HFFc6 (cell line): ENCODE results near the gene BEND3. TPM values are rescaled to one million over a fixed set of nuclear protein-coding genes. Genes with fewer than 3 reads are reported as not detected.
"Not testable (repeated sequence)": the region's sequence is repeated elsewhere in the genome, so short reads cannot be mapped to it uniquely, and the experiment has no call there.

ENCODE experiments used
- DNase-seq: peaks from one replicate; pipeline ENCODE4 v3.0.0-alpha.2; 2018
- H3K27ac Mint-ChIP-seq: 2 replicates; pipeline ENCODE4 v1.8.0; 2020; ENCODE audit warnings: mild to moderate bottlenecking, mixed read lengths
- H3K27me3 Mint-ChIP-seq: 2 replicates; pipeline ENCODE4 v1.8.0; 2021; ENCODE audit warnings: mild to moderate bottlenecking, moderate library complexity, mixed read lengths; ENCODE audit not compliant: insufficient read depth
- H3K36me3 Mint-ChIP-seq: 2 replicates; pipeline ENCODE4 v1.8.0; 2021; ENCODE audit warnings: low read depth, mixed read lengths
- H3K4me1 Mint-ChIP-seq: 2 replicates; pipeline ENCODE4 v1.8.0; 2020; ENCODE audit warnings: low read depth, mixed read lengths
- H3K4me3 Mint-ChIP-seq: 2 replicates; pipeline ENCODE4 v1.8.0; 2020; ENCODE audit warnings: mild to moderate bottlenecking, moderate library complexity, mixed read lengths
- H3K9me3 Mint-ChIP-seq: 2 replicates; pipeline ENCODE4 v1.8.0; 2020; ENCODE audit warnings: mild to moderate bottlenecking, mixed read lengths
- long read RNA-seq: library from polyadenylated mRNA; unstranded; transcript quantifications from one replicate; pipeline ENCODE4 v2.0.0, GENCODE V29; 2019
- total RNA-seq, 6 experiments: library from RNA; stranded (reverse); fragmentation: NEBNext Ultra II Directional; extraction: Animal tissue kit (Norgen Biotek cat#: 25700); gene quantifications; 2 replicates in 1 of 6; 3 replicates in 5 of 6; pipeline ENCODE4 v1.2.3, GENCODE V29; 2021
- TF ChIP-seq, protein P1 (sequence below): fragments of 200-600 bp; sonication (generic); IDR thresholded peaks from 2 replicates; pipeline ENCODE4 v1.5.0; 2021; ENCODE audit warnings: antibody characterized with exemption, mild to moderate bottlenecking

Gene BEND3
- total RNA-seq: 1 to 10 TPM; 1.9 to 2.3 (median 2.1) TPM
- long read RNA-seq, partial matches to known transcripts: 0 of 1 reads
- long read RNA-seq, other reads (novel, unspliced or antisense): 1 of 1 reads

DNA sequence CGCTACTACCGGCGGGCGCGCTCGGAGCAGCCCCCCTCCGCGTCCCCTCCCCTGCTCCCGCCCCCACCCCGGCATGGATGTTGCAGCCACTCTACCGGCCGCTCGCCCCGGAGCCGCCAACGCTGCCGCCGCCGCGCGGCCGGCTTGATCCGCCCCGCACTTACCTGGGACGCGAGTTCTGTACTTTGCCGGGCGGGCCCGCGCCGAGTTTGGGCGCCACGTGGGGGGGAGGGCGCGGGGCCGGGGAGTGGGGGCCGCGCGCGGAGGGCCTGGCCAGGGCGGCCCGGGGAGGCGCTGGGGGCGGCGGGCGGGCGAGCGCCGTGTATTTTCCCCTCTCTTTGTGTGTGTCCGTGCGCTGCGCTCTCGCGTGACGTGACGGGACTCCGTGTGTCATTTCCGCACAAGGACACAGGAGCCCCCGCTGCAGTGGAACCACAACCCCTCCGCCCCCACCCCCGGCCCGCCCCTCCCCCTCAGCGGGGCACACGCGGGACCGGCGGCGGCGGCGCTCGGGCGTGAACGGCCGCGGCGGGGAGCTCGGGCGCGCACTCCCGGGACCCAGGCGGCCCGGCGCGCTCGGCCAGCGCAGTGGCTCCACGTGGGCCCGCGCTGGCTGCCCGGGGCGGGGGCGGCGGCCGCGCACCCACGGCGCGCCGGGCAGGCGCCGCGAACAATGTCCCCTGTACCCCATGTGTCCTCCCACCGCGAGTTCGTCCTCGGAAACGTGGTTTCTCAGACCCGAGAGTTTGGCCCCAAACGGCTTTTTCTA is at the start of gene BEND3:
Gene BEND3 (minus strand): TSS at position 590 of the 769 bp plus-strand sequence. CDS start 16,230 bp downstream, outside the sequence.
- DNase-seq: no peak
- Mint-ChIP-seq H3K36me3 (no peaks in the 10 kb centered on the region), H3K4me1 (peaks cover 10% of the 10 kb centered on the region), H3K4me3 (peak within 1 kb of the TSS; percentile 86), H3K27me3 (peaks cover 5% of the 10 kb centered on the region; the same call in 1 of the 2 replicates), H3K9me3 (no peaks in the 10 kb centered on the region), H3K27ac (peak within 1 kb of the TSS; percentile 31; the same call in 1 of the 2 replicates)
- TF ChIP-seq, protein P1, sequence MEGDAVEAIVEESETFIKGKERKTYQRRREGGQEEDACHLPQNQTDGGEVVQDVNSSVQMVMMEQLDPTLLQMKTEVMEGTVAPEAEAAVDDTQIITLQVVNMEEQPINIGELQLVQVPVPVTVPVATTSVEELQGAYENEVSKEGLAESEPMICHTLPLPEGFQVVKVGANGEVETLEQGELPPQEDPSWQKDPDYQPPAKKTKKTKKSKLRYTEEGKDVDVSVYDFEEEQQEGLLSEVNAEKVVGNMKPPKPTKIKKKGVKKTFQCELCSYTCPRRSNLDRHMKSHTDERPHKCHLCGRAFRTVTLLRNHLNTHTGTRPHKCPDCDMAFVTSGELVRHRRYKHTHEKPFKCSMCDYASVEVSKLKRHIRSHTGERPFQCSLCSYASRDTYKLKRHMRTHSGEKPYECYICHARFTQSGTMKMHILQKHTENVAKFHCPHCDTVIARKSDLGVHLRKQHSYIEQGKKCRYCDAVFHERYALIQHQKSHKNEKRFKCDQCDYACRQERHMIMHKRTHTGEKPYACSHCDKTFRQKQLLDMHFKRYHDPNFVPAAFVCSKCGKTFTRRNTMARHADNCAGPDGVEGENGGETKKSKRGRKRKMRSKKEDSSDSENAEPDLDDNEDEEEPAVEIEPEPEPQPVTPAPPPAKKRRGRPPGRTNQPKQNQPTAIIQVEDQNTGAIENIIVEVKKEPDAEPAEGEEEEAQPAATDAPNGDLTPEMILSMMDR: no peak

DNA sequence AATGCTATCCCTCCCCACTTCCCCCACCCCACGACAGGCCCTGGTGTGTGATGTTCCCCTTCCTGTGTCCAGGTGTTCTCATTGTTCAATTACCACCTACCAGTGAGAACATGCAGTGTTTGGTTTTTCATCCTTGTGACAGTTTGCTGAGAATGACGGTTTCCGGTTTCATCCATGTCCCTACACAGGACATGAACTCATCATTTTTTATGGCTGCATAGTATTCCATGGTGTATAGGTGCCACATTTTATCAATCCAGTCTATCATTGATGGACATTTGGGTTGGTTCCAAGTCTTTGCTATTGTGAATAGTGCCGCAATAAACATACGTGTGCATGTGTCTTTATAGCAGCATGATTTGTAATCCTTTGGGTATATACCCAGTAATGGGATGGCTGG is 49.0 kb upstream of the BEND3 start:
- H3K4me3 Mint-ChIP-seq, H3K4me1 Mint-ChIP-seq, H3K27me3 Mint-ChIP-seq, H3K36me3 Mint-ChIP-seq, DNase-seq, H3K27ac Mint-ChIP-seq, H3K9me3 Mint-ChIP-seq: not testable (repeated sequence)

DNA sequence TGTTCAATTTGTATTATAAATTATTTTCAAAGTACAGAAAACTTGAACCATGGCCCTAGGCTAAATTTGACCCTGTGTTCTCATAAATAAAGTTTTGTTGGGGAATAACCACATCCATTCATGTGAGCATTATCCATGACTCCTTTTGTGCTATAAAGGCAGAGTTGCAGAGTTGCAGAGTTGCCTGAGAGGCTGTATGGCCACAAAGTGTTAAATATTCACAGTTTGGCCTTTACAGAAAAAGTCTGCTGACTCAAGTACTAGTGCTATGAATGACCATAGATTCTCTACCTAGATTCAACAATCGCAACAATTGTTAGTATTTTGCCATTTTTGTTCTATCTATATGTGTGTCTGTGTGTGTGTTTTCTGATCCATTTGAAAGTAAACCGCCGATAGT is 46.2 kb upstream of the BEND3 start:
- TF ChIP-seq, protein P1: no peak
- H3K27ac Mint-ChIP-seq: no peak overlapping the region
- no peaks in the 10 kb centered on the region for H3K4me1 Mint-ChIP-seq
- no peaks in the 10 kb centered on the region for H3K27me3 Mint-ChIP-seq
- H3K9me3 Mint-ChIP-seq: no peaks in the 10 kb centered on the region
- no peak overlapping the region for H3K4me3 Mint-ChIP-seq
- no peaks in the 10 kb centered on the region for H3K36me3 Mint-ChIP-seq
- DNase-seq: no peak

DNA sequence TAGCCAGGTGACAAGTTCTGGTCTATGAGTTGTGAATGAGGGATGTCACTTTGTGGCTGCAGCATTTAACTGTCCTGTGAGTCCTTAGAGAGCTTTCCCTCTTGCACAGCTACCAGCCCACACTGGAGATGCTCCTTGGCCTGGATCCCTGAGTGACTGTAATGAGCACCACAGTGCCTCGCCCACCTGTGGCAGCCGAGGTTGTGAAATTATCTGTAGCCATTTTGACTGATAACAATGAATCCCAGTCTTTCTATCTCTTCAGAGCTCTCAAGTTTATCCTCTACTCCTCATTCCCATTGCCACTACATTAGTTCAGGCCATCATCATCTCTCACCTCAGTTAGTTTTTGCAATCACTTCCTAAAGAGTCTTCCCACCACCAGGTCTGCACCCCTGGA is 41.3 kb upstream of the BEND3 start:
- H3K9me3 Mint-ChIP-seq: no peaks in the 10 kb centered on the region
- peaks cover 5% of the 10 kb centered on the region; the same call in 1 of the 2 replicates for H3K4me1 Mint-ChIP-seq
- no peaks in the 10 kb centered on the region for H3K36me3 Mint-ChIP-seq
- H3K27ac Mint-ChIP-seq: no peak overlapping the region
- TF ChIP-seq, protein P1: no peak
- H3K27me3 Mint-ChIP-seq: no peaks in the 10 kb centered on the region; the same call in 1 of the 2 replicates
- H3K4me3 Mint-ChIP-seq: no peak overlapping the region
- no peak for DNase-seq

DNA sequence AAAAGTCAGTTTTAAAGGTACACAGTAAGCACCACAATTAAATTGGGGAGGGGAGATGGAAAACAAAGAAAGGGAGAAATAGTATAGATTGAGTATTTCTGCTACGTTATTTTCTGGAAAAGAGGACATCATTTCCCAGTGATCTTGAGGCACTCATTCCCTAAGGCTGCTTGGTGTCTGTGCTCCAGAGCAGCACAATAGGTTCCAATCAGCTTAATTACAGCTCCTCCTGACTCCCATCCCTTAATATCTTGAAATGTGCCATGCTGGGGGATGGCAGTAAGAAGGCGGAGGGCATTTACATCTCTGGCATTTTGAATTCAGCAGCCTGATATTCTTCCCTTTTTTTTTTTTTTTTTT is 39.5 kb upstream of the BEND3 start:
- DNase-seq: no peak
- Mint-ChIP-seq H3K27me3 (no peaks in the 10 kb centered on the region; the same call in 1 of the 2 replicates), H3K4me1 (peaks cover 7% of the 10 kb centered on the region; the same call in 1 of the 2 replicates), H3K36me3 (no peaks in the 10 kb centered on the region), H3K27ac (no peak overlapping the region), H3K4me3 (no peak overlapping the region), H3K9me3 (no peaks in the 10 kb centered on the region)
- TF ChIP-seq, protein P1: no peak

DNA sequence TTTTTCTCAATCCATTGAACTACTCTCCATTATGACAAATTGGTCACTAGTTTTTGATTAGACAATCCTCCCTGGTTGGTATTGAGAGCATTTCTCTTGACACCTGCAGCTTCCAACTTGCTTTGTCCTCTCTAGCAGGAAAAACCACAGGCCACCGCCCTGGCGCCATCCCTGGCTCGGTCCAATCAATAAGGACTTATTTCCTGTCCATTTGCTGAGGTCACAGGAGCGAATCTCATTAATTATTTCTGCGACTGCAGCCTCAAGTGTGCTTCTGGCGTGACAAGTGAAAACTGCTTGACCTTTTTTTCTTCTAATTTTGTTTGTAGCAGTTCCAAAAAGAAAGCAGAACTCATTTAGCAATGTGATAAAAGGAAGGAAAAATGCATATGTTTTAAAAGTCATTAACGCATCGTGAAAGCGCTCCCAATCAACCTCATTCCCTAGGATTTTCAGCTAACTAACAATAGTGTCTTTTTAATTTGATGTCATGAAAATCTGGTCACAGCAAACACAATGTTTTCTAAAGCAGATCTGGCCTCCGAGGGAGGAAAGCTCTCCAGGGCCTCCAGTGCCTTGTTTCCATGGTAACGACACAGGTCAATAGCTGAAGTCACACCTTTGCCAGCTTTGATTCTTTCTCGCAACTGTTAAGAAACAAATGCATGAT is 39.0 kb upstream of the BEND3 start:
- no peak for DNase-seq
- Mint-ChIP-seq H3K27ac (no peak overlapping the region), H3K36me3 (no peaks in the 10 kb centered on the region), H3K27me3 (no peaks in the 10 kb centered on the region; the same call in 1 of the 2 replicates), H3K4me3 (no peak overlapping the region), H3K4me1 (peaks cover 7% of the 10 kb centered on the region; the same call in 1 of the 2 replicates), H3K9me3 (no peaks in the 10 kb centered on the region)
- TF ChIP-seq, protein P1: no peak
